Measurements from ENCODE around the gene TEF.

The TEF gene

GRCh38 chr22:41355895-41356294 is 25.8 kb upstream of the TEF start:
- DNase-seq: no peak

GRCh38 chr22:41356430-41357028 is 25.2 kb upstream of the TEF start:
- DNase-seq: no peak

GRCh38 chr22:41357191-41357590 is 24.6 kb upstream of the TEF start:
- no peak for DNase-seq

GRCh38 chr22:41358927-41359326 is 22.8 kb upstream of the TEF start:
- DNase-seq: no peak

- DNase-seq: no peak
These were observed 22.4 kb upstream of the TEF start for GRCh38 chr22:41359376-41359775.

GRCh38 chr22:41360126-41360525 is 21.6 kb upstream of the TEF start:
- DNase-seq: no peak

- no peak for DNase-seq
These were observed 19.9 kb upstream of the TEF start for GRCh38 chr22:41361716-41362310.

GRCh38 chr22:41362615-41363014 is 19.1 kb upstream of the TEF start:
- no peak for DNase-seq

- no peak for DNase-seq
These were observed 17.5 kb upstream of the TEF start for GRCh38 chr22:41364233-41364632.

GRCh38 chr22:41364955-41365354 is 16.8 kb upstream of the TEF start:
- DNase-seq: no peak

- DNase-seq: no peak
These were observed 16.3 kb upstream of the TEF start for GRCh38 chr22:41365425-41365824.

GRCh38 chr22:41366323-41367029 is 15.3 kb upstream of the TEF start:
- DNase-seq: no peak

GRCh38 chr22:41367039-41367679 is 14.6 kb upstream of the TEF start:
- no peak for DNase-seq

- DNase-seq: no peak
These were observed 13.8 kb upstream of the TEF start for GRCh38 chr22:41367680-41368542.

- no peak for DNase-seq
These were observed 13.0 kb upstream of the TEF start for GRCh38 chr22:41368543-41369423.

- DNase-seq: no peak
These were observed 12.4 kb upstream of the TEF start for GRCh38 chr22:41369424-41369745.

GRCh38 chr22:41369837-41370236 is 11.9 kb upstream of the TEF start:
- no peak for DNase-seq

GRCh38 chr22:41377846-41378245 is 3.9 kb upstream of the TEF start:
- no peak for DNase-seq

GRCh38 chr22:41380993-41381328 is 781 bp upstream of the TEF start:
- no peak for DNase-seq

GRCh38 chr22:41382098-41382578 is 396 bp downstream of the TEF start:
- DNase-seq: no peak

GRCh38 chr22:41382610-41383009 is 868 bp downstream of the TEF start:
- DNase-seq: no peak

GRCh38 chr22:41383085-41383484 is 1.3 kb downstream of the TEF start:
- DNase-seq: no peak
